Ovary (tissue), 9 donors: Measurements from ENCODE around the gene SIRT3. TPM values are rescaled to one million over a fixed set of nuclear protein-coding genes. Genes with fewer than 3 reads are reported as not detected.
A peak's percentile ranks its signal among the peaks of the same experiment; 100 is the strongest.

Experiments
- DNase-seq, 5 donors: peaks; one replicate each; pipeline ENCODE4 v3.0.0-alpha.2; 2019 to 2020
- H3K27ac ChIP-seq, 2 donors: fragments of 200-600 bp; one replicate each; pipeline versions ENCODE4 v1.5.1 to v1.8.0; 2019 to 2022
- H3K27me3 ChIP-seq: fragments of 200-600 bp; one replicate; pipeline ENCODE4 v1.8.0; 2022
- H3K36me3 ChIP-seq: fragments of 200-600 bp; sonication (generic); one replicate; pipeline ENCODE4 v1.5.1; 2019
- H3K4me1 ChIP-seq: one replicate; pipeline ENCODE4 v1.8.1; 2013; ENCODE audit warnings: mild to moderate bottlenecking, moderate library complexity; ENCODE audit not compliant: insufficient read depth
- H3K4me3 ChIP-seq: fragments of 200-600 bp; sonication (generic); one replicate; pipeline ENCODE4 v1.5.1; 2017
- H3K9me3 ChIP-seq, 2 donors: fragments of 200-600 bp in 1 of 2; sonication (generic) in 1 of 2; one replicate each; pipeline versions ENCODE4 v1.5.1 to v1.8.1; 2013 to 2019; ENCODE audit warnings: mild to moderate bottlenecking in 1 of 2, moderate library complexity in 1 of 2
- EP300 ChIP-seq: sonication (generic); formaldehyde crosslinking; IDR thresholded peaks from one replicate; pipeline ENCODE4 v1.6.1; 2017; ENCODE audit warnings: antibody characterized with exemption
- POLR2A ChIP-seq: fragments of 450-650 bp; IDR thresholded peaks from one replicate; pipeline ENCODE4 v1.6.1; 2017; ENCODE audit warnings: antibody characterized with exemption, mild to moderate bottlenecking, moderate library complexity
- WGBS, 3 donors: extraction: QIAGEN DNeasy Blood & Tissue Kit in 1 of 3; methylation state at CpG; one replicate each; pipeline versions ENCODE4 v1.1.5 to v1.1.7; 2013 to 2017; 5-methylcytosine and 5-hydroxymethylcytosine counted together
- intact Hi-C, 4 donors: fragments of 100-400 bp; cut with DNase I; formaldehyde crosslinking; loops; one replicate each; pipeline versions ENCODE4 v1.11.0 to v1.15.1; 2022 to 2023
- polyA plus RNA-seq, 2 donors: library from polyadenylated mRNA; stranded (reverse); fragments of 200-250 nt in 1 of 2; fragments of 350-450 nt in 1 of 2; fragmentation: Illumina TruSeq in 1 of 2; extraction: RNeasy Lipid Tissue Mini Kit (QIAGEN cat#74804) in 1 of 2; gene quantifications; one replicate each; pipeline ENCODE4 v1.2.3, GENCODE V29; 2013 to 2014
- total RNA-seq, 7 donors: library from RNA; depleted of rRNA in 2 of 7; stranded (reverse); fragments of >200 nt in 2 of 7; fragmentation: NEBNext Ultra II Directional in 3 of 7; extraction: Animal tissue kit (Norgen Biotek cat#: 25700) in 3 of 7; gene quantifications; one replicate each; pipeline versions ENCODE4 v1.1.0 to v1.2.4, GENCODE V29; 2016 to 2023
- TF ChIP-seq, protein P1 (sequence below), 3 donors: fragments of 450-650 bp in 2 of 3; fragments of 200-600 bp in 1 of 3; IDR thresholded peaks; one replicate each; pipeline versions ENCODE4 v1.5.1 to v1.8.0; 2016 to 2022; ENCODE audit warnings: antibody characterized with exemption in 3 of 3, mild to moderate bottlenecking in 1 of 3
- donor health status: DM: no; HTN: no; CAD: no; lungs with moderate emphysema.
- donor health status: DM: no; HTN: no; CAD: no.
- donor health status: Bipolar disorder and iron deficiency.
- donor health status: DM: yes; HTN: yes; CAD: no.
- donor health status: DM: no; HTN: no; CAD: no.
- donor health status: DM: yes; HTN: yes; CAD: no.

SIRT3 gene
- total and polyA plus RNA-seq, 9 donors: 11.1 to 24.4 (median 21.5) TPM

DNA sequence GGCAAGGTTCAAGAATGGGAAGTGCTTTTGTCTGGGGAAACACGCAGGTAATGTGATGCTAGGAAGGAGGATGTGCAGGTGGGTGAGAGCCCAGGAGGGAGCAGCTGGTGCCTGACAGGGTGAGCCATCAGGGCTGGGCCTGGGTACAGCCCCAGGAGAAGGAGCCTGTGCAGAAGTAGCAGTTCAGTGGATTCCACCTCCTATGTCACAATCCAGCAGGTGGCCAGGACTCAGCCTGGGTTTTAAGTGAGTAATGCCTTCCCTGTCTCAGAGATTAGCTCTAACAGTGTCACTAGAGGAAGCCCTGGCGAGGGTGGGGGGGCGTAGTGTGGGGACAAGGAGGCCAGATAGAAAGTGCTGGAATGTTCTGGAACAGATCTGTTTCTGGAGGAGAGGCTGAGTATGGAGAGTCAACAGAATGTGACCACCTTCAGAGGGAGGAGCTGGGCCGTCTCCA lies 20.5 kb downstream of the SIRT3 start:
- no peak overlapping the region for H3K27ac ChIP-seq
- intact Hi-C loops: no loop called here
- TF ChIP-seq, protein P1, sequence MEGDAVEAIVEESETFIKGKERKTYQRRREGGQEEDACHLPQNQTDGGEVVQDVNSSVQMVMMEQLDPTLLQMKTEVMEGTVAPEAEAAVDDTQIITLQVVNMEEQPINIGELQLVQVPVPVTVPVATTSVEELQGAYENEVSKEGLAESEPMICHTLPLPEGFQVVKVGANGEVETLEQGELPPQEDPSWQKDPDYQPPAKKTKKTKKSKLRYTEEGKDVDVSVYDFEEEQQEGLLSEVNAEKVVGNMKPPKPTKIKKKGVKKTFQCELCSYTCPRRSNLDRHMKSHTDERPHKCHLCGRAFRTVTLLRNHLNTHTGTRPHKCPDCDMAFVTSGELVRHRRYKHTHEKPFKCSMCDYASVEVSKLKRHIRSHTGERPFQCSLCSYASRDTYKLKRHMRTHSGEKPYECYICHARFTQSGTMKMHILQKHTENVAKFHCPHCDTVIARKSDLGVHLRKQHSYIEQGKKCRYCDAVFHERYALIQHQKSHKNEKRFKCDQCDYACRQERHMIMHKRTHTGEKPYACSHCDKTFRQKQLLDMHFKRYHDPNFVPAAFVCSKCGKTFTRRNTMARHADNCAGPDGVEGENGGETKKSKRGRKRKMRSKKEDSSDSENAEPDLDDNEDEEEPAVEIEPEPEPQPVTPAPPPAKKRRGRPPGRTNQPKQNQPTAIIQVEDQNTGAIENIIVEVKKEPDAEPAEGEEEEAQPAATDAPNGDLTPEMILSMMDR (IDR thresholded peaks at IDR 0.05): no peak
- TF ChIP-seq EP300 (no peak), POLR2A (no peak)
- H3K36me3 ChIP-seq: no peaks in the 10 kb centered on the region
- no peaks in the 10 kb centered on the region for H3K27me3 ChIP-seq
- H3K4me1 ChIP-seq: no peaks in the 10 kb centered on the region
- WGBS, 3 donors: 72 to 76% (median 74%) methylated on average over 4 of the region's 4 CpGs
- peak in 1 of 5 donors; percentile 11 for DNase-seq
- no peaks in the 10 kb centered on the region for H3K9me3 ChIP-seq
- H3K4me3 ChIP-seq: no peak overlapping the region

DNA sequence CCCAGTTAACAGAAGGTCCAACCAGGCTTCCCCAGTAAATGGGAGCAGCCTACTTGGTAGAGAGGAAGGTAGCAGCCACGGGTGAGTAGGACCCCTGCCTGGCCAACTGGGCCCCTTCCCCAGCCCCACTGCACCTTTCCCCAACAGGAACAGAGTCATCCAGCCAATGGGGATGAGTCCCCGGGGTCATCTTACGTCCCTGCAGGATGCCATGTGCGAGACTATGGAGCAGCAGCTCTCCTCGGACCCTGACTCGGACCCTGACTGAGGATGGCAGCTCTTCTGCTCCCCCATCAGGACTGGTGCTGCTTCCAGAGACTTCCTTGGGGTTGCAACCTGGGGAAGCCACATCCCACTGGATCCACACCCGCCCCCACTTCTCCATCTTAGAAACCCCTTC lies 22.1 kb downstream of the SIRT3 start:
- no peaks in the 10 kb centered on the region for H3K9me3 ChIP-seq
- WGBS, 3 donors: 74 to 80% (median 77%) methylated on average over 7 of the region's 7 CpGs
- intact Hi-C loops: no loop called here
- TF ChIP-seq POLR2A: no peak
- TF ChIP-seq EP300: no peak
- TF ChIP-seq, protein P1 (IDR thresholded peaks at IDR 0.05): no peak
- H3K4me3 ChIP-seq: no peak overlapping the region
- H3K27me3 ChIP-seq: no peaks in the 10 kb centered on the region
- no peak for DNase-seq
- H3K4me1 ChIP-seq: peaks cover 4% of the 10 kb centered on the region
- H3K27ac ChIP-seq: no peak overlapping the region
- H3K36me3 ChIP-seq: no peaks in the 10 kb centered on the region

GRCh38 chr11:213111-213510 lies 23.0 kb downstream of the SIRT3 start:
- Histone ChIP-seq H3K27me3 (no peaks in the 10 kb centered on the region), H3K9me3 (no peaks in the 10 kb centered on the region), H3K27ac (no peak overlapping the region), H3K4me3 (no peak overlapping the region), H3K36me3 (no peaks in the 10 kb centered on the region), H3K4me1 (peaks cover 4% of the 10 kb centered on the region)
- peak in 2 of 5 donors; percentile 9 to 30 for DNase-seq
- WGBS, 3 donors: 73 to 85% (median 85%) methylated on average over 4 of the region's 4 CpGs
- intact Hi-C loops: no loop called here
- TF ChIP-seq EP300 (no peak), POLR2A (no peak)
- TF ChIP-seq, protein P1 (IDR thresholded peaks at IDR 0.05): no peak

GRCh38 chr11:212150-213100 lies 23.7 kb downstream of the SIRT3 start:
- TF ChIP-seq, protein P1 (IDR thresholded peaks at IDR 0.05): no peak
- TF ChIP-seq POLR2A: no peak
- WGBS, 3 donors: 87 to 91% (median 88%) methylated on average over 16 to 17 of the region's 17 CpGs
- intact Hi-C loops: no loop called here
- Histone ChIP-seq H3K27ac (no peak overlapping the region), H3K9me3 (no peaks in the 10 kb centered on the region), H3K4me1 (peaks cover 4% of the 10 kb centered on the region), H3K27me3 (no peaks in the 10 kb centered on the region), H3K4me3 (no peak overlapping the region), H3K36me3 (no peaks in the 10 kb centered on the region)
- DNase-seq: peak in 2 of 5 donors; percentile 16 to 32
